HG03175 (cell line): ENCODE data around the gene GMEB1.
"Not testable (repeated sequence)": the region's sequence is repeated elsewhere in the genome, so short reads cannot be mapped to it uniquely, and the experiment has no call there.

Experiments
- ATAC-seq: cut with Tn5 transposase; IDR thresholded peaks from one replicate; pipeline ENCODE4 v1.9.1; 2021; ENCODE audit warnings: mild to moderate bottlenecking, moderate library complexity; ENCODE audit not compliant: unreplicated experiment

The GMEB1 gene

GRCh38 chr1:28668191-28668955 lies at the start of gene GMEB1:
Gene GMEB1, plus strand, starts transcription at chr1:28668784. Its CDS starts 14,829 bp downstream, at chr1:28683613.
- peak; percentile 78 for ATAC-seq

GRCh38 chr1:28631713-28632112 lies 36.9 kb upstream of the GMEB1 start:
- ATAC-seq: no peak

- no peak for ATAC-seq
These were observed 36.0 kb upstream of the GMEB1 start for GRCh38 chr1:28632560-28632959.

- ATAC-seq: no peak
These were observed 27.8 kb upstream of the GMEB1 start for GRCh38 chr1:28640766-28641165.

- ATAC-seq: no peak
These were observed 26.3 kb upstream of the GMEB1 start for GRCh38 chr1:28642056-28642846.

GRCh38 chr1:28642847-28643635 lies 25.5 kb upstream of the GMEB1 start, which contains the start of gene TAF12:
Gene TAF12, minus strand, starts transcription at chr1:28643067. Its CDS starts 20,986 bp downstream, at chr1:28622081.
- ATAC-seq: peak; percentile 72

GRCh38 chr1:28644494-28644893 lies 24.1 kb upstream of the GMEB1 start:
- ATAC-seq: no peak

GRCh38 chr1:28645406-28645805 lies 23.2 kb upstream of the GMEB1 start:
- not testable (repeated sequence) for ATAC-seq

- ATAC-seq: no peak
These were observed 22.5 kb upstream of the GMEB1 start for GRCh38 chr1:28646040-28646439.

GRCh38 chr1:28648008-28648473 lies 20.5 kb upstream of the GMEB1 start:
- ATAC-seq: peak; percentile 67

GRCh38 chr1:28648474-28649198 lies 19.9 kb upstream of the GMEB1 start, which contains the start of gene RNU11:
Gene RNU11, plus strand, starts transcription at chr1:28648600.
- ATAC-seq: peak; percentile 65

GRCh38 chr1:28653063-28653462 lies 15.5 kb upstream of the GMEB1 start:
- ATAC-seq: not testable (repeated sequence)

GRCh38 chr1:28653870-28654269 lies 14.7 kb upstream of the GMEB1 start:
- not testable (repeated sequence) for ATAC-seq

GRCh38 chr1:28655448-28656311 lies 12.9 kb upstream of the GMEB1 start:
- ATAC-seq: not testable (repeated sequence)

GRCh38 chr1:28656335-28656734 lies 12.2 kb upstream of the GMEB1 start:
- ATAC-seq: no peak

- ATAC-seq: no peak
These were observed 4.6 kb upstream of the GMEB1 start for GRCh38 chr1:28663871-28664470.

- ATAC-seq: no peak
These were observed 1.8 kb upstream of the GMEB1 start for GRCh38 chr1:28666806-28667205.

GRCh38 chr1:28668956-28669723 lies 556 bp downstream of the GMEB1 start:
- peak; percentile 48 for ATAC-seq
